ENCODE measurements around the gene C6orf136. TPM values are rescaled to one million over a fixed set of nuclear protein-coding genes. Genes with fewer than 3 reads are reported as not detected.

Gene C6orf136
- total and polyA plus RNA-seq, 2 experiments from 2014 or later = 2.4 to 8.6 TPM

DNA sequence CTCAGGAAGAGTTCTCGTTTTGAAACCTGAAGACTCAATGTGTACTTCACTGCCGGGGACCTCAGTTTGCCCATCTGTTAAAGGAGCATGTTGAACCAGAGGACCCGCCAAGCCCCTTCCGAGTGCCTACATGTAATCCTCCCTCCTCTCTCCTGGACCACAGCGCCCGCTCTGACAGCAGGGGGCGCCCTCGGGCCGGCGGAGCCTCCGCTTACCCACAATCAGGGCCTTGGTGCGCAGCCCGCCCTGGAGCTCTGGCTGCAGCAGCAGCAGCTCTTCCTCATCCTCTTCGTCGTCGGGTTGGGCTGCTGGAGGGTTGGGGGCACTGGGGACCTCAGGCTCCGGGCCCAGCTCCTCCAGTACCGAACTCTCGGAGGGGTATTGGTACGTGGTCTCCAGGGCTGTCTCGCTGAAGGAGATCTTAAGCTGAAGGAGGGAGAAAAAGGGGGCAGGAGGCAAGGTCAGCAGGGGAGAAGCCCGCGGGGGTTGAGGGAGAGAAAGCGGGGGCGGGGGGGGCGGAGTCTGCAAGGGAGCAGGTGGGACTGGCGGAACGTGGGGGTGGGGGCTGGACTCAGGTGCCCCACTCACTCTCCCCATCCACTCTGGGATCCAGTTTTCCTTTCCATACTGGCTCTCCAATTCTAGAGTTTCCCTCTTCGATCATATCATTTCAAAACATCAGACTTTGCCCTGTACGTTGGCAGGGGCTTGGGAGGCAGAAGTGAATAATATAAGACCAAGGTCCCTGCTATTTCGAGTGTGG is 32.2 kb downstream of the C6orf136 start:
- H3K9me2 ChIP-seq (ENCODE audit: insufficient read depth) = no peaks in the 10 kb centered on the region
- H3F3A ChIP-seq (ENCODE audit: insufficient read depth) = peaks cover 67% of the 10 kb centered on the region
- DNase-seq = peak; percentile 80
- peaks cover 20% of the 10 kb centered on the region for H3K4me1 ChIP-seq (ENCODE audit: insufficient read depth)
- H3K9me3 ChIP-seq (ENCODE audit: low read depth) = no peaks in the 10 kb centered on the region
- 14 to 18% methylated on average over 24 to 31 of the region's 31 CpGs for WGBS, 2 experiments (ENCODE audit: low coverage in 1 of 2, low lambda C conversion rate in 2 of 2, missing lambda C conversion rate in 2 of 2)
- peaks cover 81% of the 10 kb centered on the region for H3K79me2 ChIP-seq (ENCODE audit: insufficient read depth)
- H2AFZ ChIP-seq = no peak overlapping the region
- no peaks in the 10 kb centered on the region for H3K27me3 ChIP-seq (replicated peaks; ENCODE audit: insufficient read depth)
- no peaks in the 10 kb centered on the region for H4K20me1 ChIP-seq (ENCODE audit: insufficient read depth)
- H3K9ac ChIP-seq = peak overlapping the region; percentile 100
- TF ChIP-seq EZH2phosphoT487 (IDR thresholded peaks at IDR 0.05; ENCODE audit: insufficient read depth, low read depth) (no peak), EZH2 (IDR thresholded peaks at IDR 0.05; ENCODE audit: insufficient read depth, poor library complexity, severe bottlenecking) (no peak)
- H3K4me2 ChIP-seq (ENCODE audit: unreplicated experiment) = peak overlapping the region; percentile 56
- in situ Hi-C loops (cut with MboI) = no loop called here
- peaks cover 33% of the 10 kb centered on the region for H3K36me3 ChIP-seq (ENCODE audit: low read depth)
- peak overlapping the region; percentile 100 for H3K4me3 ChIP-seq
- H3K27ac ChIP-seq = peak overlapping the region; percentile 1; the same call in 1 of the 2 replicates

DNA sequence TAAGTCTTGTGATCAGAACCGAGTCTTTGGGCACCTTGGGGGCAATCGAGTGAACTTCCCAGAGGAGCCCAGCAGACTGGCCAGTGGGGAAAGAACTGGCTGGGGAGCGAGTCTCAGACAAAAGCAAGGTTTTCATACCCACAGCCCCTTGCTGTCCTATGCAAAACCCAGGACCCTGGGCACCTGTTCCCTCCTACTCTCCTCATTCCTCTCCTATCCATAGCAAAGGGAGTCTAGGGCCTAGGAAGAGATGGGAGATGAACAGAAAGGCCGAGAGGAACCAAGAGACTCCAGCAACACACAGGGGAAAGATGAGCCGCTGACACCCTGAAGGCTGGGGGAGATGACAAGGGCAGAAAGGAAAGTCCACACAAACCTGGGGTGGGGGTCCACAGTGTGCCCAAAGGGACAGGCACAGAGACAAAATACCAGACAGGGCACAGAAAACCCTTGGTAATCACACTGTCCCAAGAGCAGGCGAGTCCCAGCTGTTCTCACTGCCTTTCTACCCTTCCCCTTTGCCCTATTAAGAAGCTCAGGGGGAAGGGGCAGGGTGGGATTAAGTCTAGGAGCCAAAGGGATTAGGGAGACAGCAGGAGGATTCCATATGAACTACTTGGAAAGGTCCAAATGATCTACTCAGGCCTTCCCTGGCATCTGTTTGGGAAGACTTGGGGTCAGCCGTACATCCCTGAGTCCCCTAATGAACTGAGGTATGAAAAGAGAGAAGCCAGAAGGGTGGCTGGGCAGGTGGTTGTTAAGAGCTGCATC is 33.0 kb downstream of the C6orf136 start:
- peaks cover 20% of the 10 kb centered on the region for H3K4me1 ChIP-seq (ENCODE audit: insufficient read depth)
- no peak overlapping the region for H2AFZ ChIP-seq
- in situ Hi-C loops (cut with MboI) = no loop called here
- H3K9me2 ChIP-seq (ENCODE audit: insufficient read depth) = no peaks in the 10 kb centered on the region
- H3K27me3 ChIP-seq (replicated peaks; ENCODE audit: insufficient read depth) = no peaks in the 10 kb centered on the region
- H4K20me1 ChIP-seq (ENCODE audit: insufficient read depth) = no peaks in the 10 kb centered on the region
- H3K79me2 ChIP-seq (ENCODE audit: insufficient read depth) = peaks cover 89% of the 10 kb centered on the region
- WGBS, 2 experiments (ENCODE audit: low coverage in 1 of 2, low lambda C conversion rate in 2 of 2, missing lambda C conversion rate in 2 of 2) = 68 to 74% methylated on average over 7 of the region's 7 CpGs
- peaks cover 62% of the 10 kb centered on the region for H3F3A ChIP-seq (ENCODE audit: insufficient read depth)
- H3K9ac ChIP-seq = peak overlapping the region; percentile 100
- H3K36me3 ChIP-seq (ENCODE audit: low read depth) = peaks cover 33% of the 10 kb centered on the region
- no peak for DNase-seq
- TF ChIP-seq EZH2 (IDR thresholded peaks at IDR 0.05; ENCODE audit: insufficient read depth, poor library complexity, severe bottlenecking) (no peak), EZH2phosphoT487 (IDR thresholded peaks at IDR 0.05; ENCODE audit: insufficient read depth, low read depth) (no peak)
- peak overlapping the region; percentile 100 for H3K4me3 ChIP-seq
- H3K4me2 ChIP-seq (ENCODE audit: unreplicated experiment) = peak overlapping the region; percentile 42
- peak overlapping the region; percentile 1; the same call in 1 of the 2 replicates for H3K27ac ChIP-seq
- H3K9me3 ChIP-seq (ENCODE audit: low read depth) = no peaks in the 10 kb centered on the region

DNA sequence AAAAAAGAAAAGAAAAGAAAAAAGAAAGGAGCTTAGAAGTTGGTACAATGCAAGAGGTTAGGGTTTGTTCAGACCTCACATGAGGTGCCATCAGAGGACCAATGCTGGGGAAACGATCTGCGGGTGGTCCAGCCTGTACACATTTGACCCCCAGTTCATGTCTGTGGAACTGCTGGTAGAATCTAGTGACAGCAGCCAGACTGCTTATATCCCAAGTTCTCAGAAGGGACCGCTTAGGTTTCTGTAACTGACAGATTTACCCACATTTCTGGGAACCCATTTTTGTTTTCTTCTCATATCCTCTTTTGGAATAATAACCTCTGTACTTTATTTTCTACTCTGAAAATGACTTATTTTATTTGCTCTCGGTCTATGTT is 34.8 kb downstream of the C6orf136 start:
- H3K4me2 ChIP-seq (ENCODE audit: unreplicated experiment) = peak overlapping the region; percentile 100
- peak overlapping the region; percentile 100 for H3K9ac ChIP-seq
- no peaks in the 10 kb centered on the region for H3K27me3 ChIP-seq (replicated peaks; ENCODE audit: insufficient read depth)
- in situ Hi-C loops (cut with MboI) = no loop called here
- peaks cover 20% of the 10 kb centered on the region for H3K4me1 ChIP-seq (ENCODE audit: insufficient read depth)
- H2AFZ ChIP-seq = no peak overlapping the region
- TF ChIP-seq EZH2 (IDR thresholded peaks at IDR 0.05; ENCODE audit: insufficient read depth, poor library complexity, severe bottlenecking) = no peak
- TF ChIP-seq EZH2phosphoT487 (IDR thresholded peaks at IDR 0.05; ENCODE audit: insufficient read depth, low read depth) = no peak
- H3K36me3 ChIP-seq (ENCODE audit: low read depth) = peaks cover 29% of the 10 kb centered on the region
- 48% methylated on average over 4 of the region's 4 CpGs for WGBS, 2 experiments (ENCODE audit: low coverage in 1 of 2, low lambda C conversion rate in 2 of 2, missing lambda C conversion rate in 2 of 2)
- peak overlapping the region; percentile 100 for H3K4me3 ChIP-seq
- H4K20me1 ChIP-seq (ENCODE audit: insufficient read depth) = no peaks in the 10 kb centered on the region
- peaks cover 99% of the 10 kb centered on the region for H3K79me2 ChIP-seq (ENCODE audit: insufficient read depth)
- no peaks in the 10 kb centered on the region for H3K9me3 ChIP-seq (ENCODE audit: low read depth)
- peak overlapping the region; percentile 100 for H3K27ac ChIP-seq
- H3F3A ChIP-seq (ENCODE audit: insufficient read depth) = peaks cover 57% of the 10 kb centered on the region
- H3K9me2 ChIP-seq (ENCODE audit: insufficient read depth) = no peaks in the 10 kb centered on the region
- no peak for DNase-seq

DNA sequence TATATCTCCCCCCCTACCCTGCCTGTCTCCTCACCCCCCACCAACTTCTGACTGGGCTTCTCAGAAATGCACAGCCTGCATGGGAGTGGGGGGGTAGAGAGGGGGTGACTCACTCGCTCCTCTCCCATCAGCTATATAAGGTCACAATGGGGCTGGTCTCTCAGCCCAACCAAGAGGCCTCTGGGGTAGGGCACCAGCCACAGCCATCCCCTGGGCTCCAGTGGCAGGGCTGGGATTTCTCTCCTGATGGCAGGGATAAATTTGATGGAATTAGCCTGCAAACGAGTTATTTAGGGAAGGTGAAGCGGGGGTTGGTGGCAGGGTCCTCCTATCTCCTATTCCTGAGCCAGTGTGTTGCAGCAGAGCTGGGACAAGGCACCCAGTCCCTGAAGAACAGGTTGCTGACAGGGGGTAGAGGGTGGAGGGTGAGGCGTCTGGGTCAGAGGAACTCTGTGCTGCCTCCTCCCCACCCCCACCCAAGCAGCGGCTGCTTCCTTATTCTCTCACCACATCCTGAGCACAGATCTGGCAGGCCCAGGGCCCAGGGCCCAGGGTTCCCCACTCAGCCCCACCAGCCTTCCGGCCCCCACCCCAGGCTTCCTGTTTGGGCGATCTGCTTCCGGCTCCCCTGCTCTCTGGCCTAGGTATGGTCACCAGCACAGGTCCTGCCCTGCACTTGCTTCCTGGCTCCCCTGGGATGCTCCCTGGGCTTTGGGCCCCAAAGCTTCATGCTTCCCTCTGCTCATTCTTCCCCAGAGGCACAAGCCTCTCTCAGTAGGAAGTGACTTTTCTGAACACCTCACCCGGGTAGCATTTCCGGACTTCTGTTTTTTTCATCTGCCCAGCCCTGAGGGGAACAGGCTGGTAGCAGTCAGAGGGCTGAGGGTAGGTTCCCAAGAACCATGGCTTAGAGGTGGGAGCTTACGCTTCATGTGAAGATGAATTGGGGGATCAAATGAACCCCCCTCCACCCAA is 35.5 kb downstream of the C6orf136 start:
- peaks cover 22% of the 10 kb centered on the region for H3K36me3 ChIP-seq (ENCODE audit: low read depth)
- peak overlapping the region; percentile 100 for H3K4me2 ChIP-seq (ENCODE audit: unreplicated experiment)
- peak overlapping the region; percentile 100 for H3K27ac ChIP-seq
- DNase-seq = peak; percentile 93
- no peak for TF ChIP-seq EZH2phosphoT487 (IDR thresholded peaks at IDR 0.05; ENCODE audit: insufficient read depth, low read depth)
- no peak for TF ChIP-seq EZH2 (IDR thresholded peaks at IDR 0.05; ENCODE audit: insufficient read depth, poor library complexity, severe bottlenecking)
- H3K79me2 ChIP-seq (ENCODE audit: insufficient read depth) = peaks cover 95% of the 10 kb centered on the region
- H3K4me3 ChIP-seq = peak overlapping the region; percentile 100
- in situ Hi-C loops (cut with MboI) = no loop called here
- H3K4me1 ChIP-seq (ENCODE audit: insufficient read depth) = peaks cover 20% of the 10 kb centered on the region
- 2 to 3% methylated on average over 8 to 11 of the region's 11 CpGs for WGBS, 2 experiments (ENCODE audit: low coverage in 1 of 2, low lambda C conversion rate in 2 of 2, missing lambda C conversion rate in 2 of 2)
- no peaks in the 10 kb centered on the region for H4K20me1 ChIP-seq (ENCODE audit: insufficient read depth)
- H3K9ac ChIP-seq = peak overlapping the region; percentile 100
- no peaks in the 10 kb centered on the region for H3K27me3 ChIP-seq (replicated peaks; ENCODE audit: insufficient read depth)
- peaks cover 53% of the 10 kb centered on the region for H3F3A ChIP-seq (ENCODE audit: insufficient read depth)
- H3K9me3 ChIP-seq (ENCODE audit: low read depth) = no peaks in the 10 kb centered on the region
- no peak overlapping the region for H2AFZ ChIP-seq
- H3K9me2 ChIP-seq (ENCODE audit: insufficient read depth) = no peaks in the 10 kb centered on the region
